A673 (cell line): ENCODE measurements around the gene KEAP1. TPM values are rescaled to one million over a fixed set of nuclear protein-coding genes. Genes with fewer than 3 reads are reported as not detected.
"Not testable (repeated sequence)": the region's sequence is repeated elsewhere in the genome, so short reads cannot be mapped to it uniquely, and the experiment has no call there.

Source experiments
- BruUV-seq: library from RNA; stranded (reverse); fragments of 400-500 nt; replicated peaks from 2 replicates; lab custom pipeline; 2021; lab: Mats Ljungman, UMichigan
- CTCF ChIA-PET: fragments of 300-600 bp; sonication (Branson Sonifier 250); formaldehyde crosslinking; loops from one replicate; lab custom pipeline; 2022; ENCODE audit warnings: antibody characterized with exemption; lab: Charles Lee
- POLR2A ChIA-PET: fragments of 300-600 bp; sonication (Branson Sonifier 250); formaldehyde crosslinking; loops from one replicate; lab custom pipeline; 2022; ENCODE audit warnings: antibody characterized with exemption; ENCODE audit not compliant: low non-redundant PET; lab: Charles Lee
- DNase-seq: peaks from one replicate; pipeline ENCODE4 v3.0.0-alpha.2; 2015; ENCODE audit warnings: low spot score
- H3K27ac ChIP-seq: fragments of 200-600 bp; sonication (generic); 2 replicates; pipeline ENCODE4 v1.5.1; 2016; ENCODE audit warnings: mixed run types, low read depth, mild to moderate bottlenecking, mixed read lengths, antibody characterized with exemption, low read length; ENCODE audit not compliant: poor library complexity, severe bottlenecking
- H3K27me3 ChIP-seq: fragments of 200-600 bp; sonication (generic); replicated peaks from 2 replicates; pipeline ENCODE4 v1.6.1; 2017; ENCODE audit warnings: mixed run types, low read depth, mild to moderate bottlenecking, mixed read lengths, antibody characterized with exemption, low read length; ENCODE audit not compliant: insufficient read depth, poor library complexity
- H3K36me3 ChIP-seq: fragments of 200-600 bp; sonication (generic); 2 replicates; pipeline ENCODE4 v1.6.1; 2016; ENCODE audit warnings: mixed run types, mild to moderate bottlenecking, mixed read lengths, antibody characterized with exemption, low read length; ENCODE audit not compliant: insufficient read depth, poor library complexity, severe bottlenecking
- H3K4me1 ChIP-seq: fragments of 200-600 bp; sonication (generic); 2 replicates; pipeline ENCODE4 v1.6.1; 2017; ENCODE audit warnings: mixed run types, mild to moderate bottlenecking, mixed read lengths, antibody characterized with exemption, low read length; ENCODE audit not compliant: insufficient read depth, poor library complexity, severe bottlenecking
- H3K4me3 ChIP-seq: fragments of 200-600 bp; sonication (generic); 2 replicates; pipeline ENCODE4 v1.5.1; 2016; ENCODE audit warnings: low read depth, mixed run types, mild to moderate bottlenecking, mixed read lengths, low read length; ENCODE audit not compliant: poor library complexity, severe bottlenecking
- H3K9me3 ChIP-seq: fragments of 200-600 bp; sonication (generic); 2 replicates; pipeline ENCODE4 v1.6.1; 2016; ENCODE audit warnings: mixed run types, low read depth, mild to moderate bottlenecking, mixed read lengths, antibody characterized with exemption, low read length; ENCODE audit not compliant: poor library complexity, severe bottlenecking
- CTCF ChIP-seq: fragments of 300-800, 200-600 bp; sonication (generic); conservative IDR thresholded peaks from 2 replicates; pipeline ENCODE4 v1.5.1; 2017; ENCODE audit warnings: low read depth, mild to moderate bottlenecking, antibody characterized with exemption, low read length, moderate library complexity, mixed read lengths
- EZH2 ChIP-seq: fragments of 200-600 bp; sonication (generic); IDR thresholded peaks from 2 replicates; pipeline ENCODE4 v1.6.1; 2017; ENCODE audit warnings: borderline replicate concordance, low read depth, mild to moderate bottlenecking, mixed read lengths, antibody characterized with exemption, low read length; ENCODE audit not compliant: poor library complexity, severe bottlenecking
- intact Hi-C: fragments of 100-400 bp; cut with micrococcal nuclease; formaldehyde crosslinking; loops from one replicate; pipeline ENCODE4 v1.10.0; 2022; ENCODE audit not compliant: unreplicated experiment
- total RNA-seq: library from RNA; stranded (reverse); gene quantifications from 2 replicates; pipeline ENCODE4 v1.2.3, GENCODE V29; 2021

Gene KEAP1
- total RNA-seq, 1 experiment from 2014 or later, result 112 TPM

- H3K4me1 ChIP-seq, result no peaks in the 10 kb centered on the region
- POLR2A ChIA-PET, result no interaction called here
- H3K27me3 ChIP-seq, result no peaks in the 10 kb centered on the region
- DNase-seq, result no peak
- no peak overlapping the region for H3K27ac ChIP-seq
- no peak overlapping the region for H3K4me3 ChIP-seq
- no peaks in the 10 kb centered on the region for H3K9me3 ChIP-seq
- intact Hi-C loops, result no loop called here
- TF ChIP-seq CTCF (no peak), EZH2 (no peak)
- peaks cover 20% of the 10 kb centered on the region for H3K36me3 ChIP-seq
- BruUV-seq, result no TSS peak
- CTCF ChIA-PET, result no interaction called here
These were observed 40.6 kb downstream of the KEAP1 start for GRCh38 chr19:10462557-10462956.

GRCh38 chr19:10462042-10462441, 41.1 kb downstream of the KEAP1 start:
- H3K27me3 ChIP-seq, H3K4me1 ChIP-seq, CTCF ChIA-PET, intact Hi-C loops, H3K4me3 ChIP-seq, H3K9me3 ChIP-seq, POLR2A ChIA-PET, DNase-seq, BruUV-seq, H3K27ac ChIP-seq: not testable (repeated sequence)
- H3K36me3 ChIP-seq, result peaks cover 15% of the 10 kb centered on the region

DNA sequence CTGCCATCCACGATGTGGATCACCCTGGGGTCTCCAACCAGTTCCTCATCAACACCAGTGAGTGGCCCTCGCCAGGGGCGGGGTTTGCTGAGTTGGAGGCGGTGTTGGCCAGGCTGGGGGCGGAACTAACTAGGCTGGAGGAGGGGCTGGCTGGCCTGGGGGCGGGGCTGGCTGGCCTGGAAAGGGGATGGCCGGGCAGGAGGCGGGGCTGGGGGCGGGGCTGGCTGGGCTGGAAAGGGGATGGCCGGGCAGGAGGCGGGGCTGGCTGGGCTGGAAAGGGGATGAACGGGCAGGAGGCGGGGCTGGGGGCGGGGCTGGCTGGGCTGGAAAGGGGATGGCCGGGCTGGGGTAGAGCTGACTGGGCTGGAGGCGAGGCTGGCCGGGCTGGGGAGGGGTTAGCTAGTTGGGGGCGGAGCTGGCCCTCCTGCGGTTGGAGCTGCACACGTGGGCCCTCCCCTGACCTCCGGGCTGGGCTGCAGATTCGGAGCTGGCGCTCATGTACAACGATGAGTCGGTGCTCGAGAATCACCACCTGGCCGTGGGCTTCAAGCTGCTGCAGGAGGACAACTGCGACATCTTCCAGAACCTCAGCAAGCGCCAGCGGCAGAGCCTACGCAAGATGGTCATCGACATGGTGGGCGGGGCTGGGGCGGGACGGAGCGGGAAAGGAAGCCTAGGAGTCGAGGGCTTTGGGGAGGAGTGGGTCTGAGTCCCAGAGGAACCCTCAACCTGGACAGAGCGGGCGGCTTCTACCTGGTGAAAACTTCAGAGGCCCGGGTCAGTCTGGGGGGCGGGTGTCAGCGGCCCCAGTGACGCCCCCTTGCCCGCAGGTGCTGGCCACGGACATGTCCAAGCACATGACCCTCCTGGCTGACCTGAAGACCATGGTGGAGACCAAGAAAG, 41.9 kb downstream of the KEAP1 start:
- no peak overlapping the region for H3K27ac ChIP-seq
- no peaks in the 10 kb centered on the region for H3K9me3 ChIP-seq
- peak; percentile 65 for DNase-seq
- no peaks in the 10 kb centered on the region for H3K27me3 ChIP-seq
- intact Hi-C loops, result no loop called here
- ChIA-PET POLR2A (no interaction called here), CTCF (no interaction called here)
- no peak for TF ChIP-seq CTCF
- no peak for TF ChIP-seq EZH2
- no peak overlapping the region for H3K4me3 ChIP-seq
- no TSS peak for BruUV-seq
- no peaks in the 10 kb centered on the region for H3K4me1 ChIP-seq
- H3K36me3 ChIP-seq, result peaks cover 10% of the 10 kb centered on the region

GRCh38 chr19:10460714-10461046, 42.5 kb downstream of the KEAP1 start:
- H3K36me3 ChIP-seq, result peaks cover 10% of the 10 kb centered on the region
- no peak overlapping the region for H3K27ac ChIP-seq
- no TSS peak for BruUV-seq
- no peaks in the 10 kb centered on the region for H3K4me1 ChIP-seq
- no peaks in the 10 kb centered on the region for H3K9me3 ChIP-seq
- CTCF ChIA-PET, result no interaction called here
- DNase-seq, result no peak
- H3K4me3 ChIP-seq, result no peak overlapping the region
- intact Hi-C loops, result no loop called here
- POLR2A ChIA-PET, result no interaction called here
- TF ChIP-seq CTCF, result no peak
- TF ChIP-seq EZH2, result no peak
- no peaks in the 10 kb centered on the region for H3K27me3 ChIP-seq

GRCh38 chr19:10458733-10459132, 44.4 kb downstream of the KEAP1 start:
- POLR2A ChIA-PET, H3K27me3 ChIP-seq, H3K9me3 ChIP-seq, CTCF ChIA-PET, H3K27ac ChIP-seq, BruUV-seq, H3K4me1 ChIP-seq, intact Hi-C loops, H3K36me3 ChIP-seq, DNase-seq, H3K4me3 ChIP-seq: not testable (repeated sequence)
